ENCODE data around the gene KCNQ1.

Gene KCNQ1

GRCh38 chr11:2462543-2462985 is 17.8 kb downstream of the KCNQ1 start:
- no peak for DNase-seq

- no peak for DNase-seq
Observed at GRCh38 chr11:2462986-2463765, 18.4 kb downstream of the KCNQ1 start.

- no peak for DNase-seq
Observed at GRCh38 chr11:2463766-2464277, 19.0 kb downstream of the KCNQ1 start.

- DNase-seq, result no peak
Observed at GRCh38 chr11:2464451-2465165, 19.8 kb downstream of the KCNQ1 start.

- DNase-seq, result no peak
Observed at GRCh38 chr11:2465202-2466068, 20.6 kb downstream of the KCNQ1 start.

- no peak for DNase-seq
Observed at GRCh38 chr11:2466069-2466801, 21.4 kb downstream of the KCNQ1 start.

- DNase-seq, result no peak
Observed at GRCh38 chr11:2466869-2467694, 22.3 kb downstream of the KCNQ1 start.

- no peak for DNase-seq
Observed at GRCh38 chr11:2467695-2468055, 22.9 kb downstream of the KCNQ1 start.

- DNase-seq, result no peak
Observed at GRCh38 chr11:2468363-2469235, 23.8 kb downstream of the KCNQ1 start.

- DNase-seq, result no peak
Observed at GRCh38 chr11:2470495-2470894, 25.7 kb downstream of the KCNQ1 start.

- no peak for DNase-seq
Observed at GRCh38 chr11:2471048-2471803, 26.4 kb downstream of the KCNQ1 start.

- no peak for DNase-seq
Observed at GRCh38 chr11:2471804-2472096, 26.9 kb downstream of the KCNQ1 start.

GRCh38 chr11:2472428-2473186 is 27.8 kb downstream of the KCNQ1 start:
- DNase-seq, result no peak

GRCh38 chr11:2473361-2474058 is 28.7 kb downstream of the KCNQ1 start:
- no peak for DNase-seq

- DNase-seq, result no peak
Observed at GRCh38 chr11:2474059-2474901, 29.5 kb downstream of the KCNQ1 start.

GRCh38 chr11:2475136-2475918 is 30.5 kb downstream of the KCNQ1 start:
- no peak for DNase-seq

GRCh38 chr11:2477254-2477653 is 32.4 kb downstream of the KCNQ1 start:
- no peak for DNase-seq

All from activated gamma-delta T cell (primary cell).